Upper lobe of left lung (tissue), 6 donors: ENCODE data around the gene CCDC57. TPM values are rescaled to one million over a fixed set of nuclear protein-coding genes. Genes with fewer than 3 reads are reported as not detected.
A peak's percentile ranks its signal among the peaks of the same experiment; 100 is the strongest.
"Not testable (repeated sequence)": the region's sequence is repeated elsewhere in the genome, so short reads cannot be mapped to it uniquely, and the experiment has no call there.

Experiments
- ATAC-seq, 2 donors: fragments of 200-7000 bp; cut with Tn5 transposase; one replicate each; pipeline ENCODE4 v1.9.1; 2022; ENCODE audit warnings: mild to moderate bottlenecking in 2 of 2, moderate library complexity in 2 of 2; ENCODE audit not compliant: low FRiP score in 2 of 2
- DNase-seq, 2 donors: peaks; one replicate each; pipeline ENCODE4 v3.0.0-alpha.2; 2019 to 2020
- H3K27ac ChIP-seq, 4 donors: fragments of 200-600 bp; sonication (generic); one replicate each; pipeline ENCODE4 v1.5.1; 2016 to 2019
- H3K27me3 ChIP-seq, 4 donors: fragments of 200-600 bp; sonication (generic); one replicate each; pipeline ENCODE4 v1.5.1; 2017 to 2019
- H3K36me3 ChIP-seq, 4 donors: fragments of 200-600 bp; sonication (generic); one replicate each; pipeline ENCODE4 v1.5.1; 2016 to 2019
- H3K4me1 ChIP-seq, 4 donors: fragments of 200-600 bp; sonication (generic); one replicate each; pipeline ENCODE4 v1.5.1; 2018 to 2019
- H3K4me3 ChIP-seq, 4 donors: fragments of 200-600 bp; sonication (generic); one replicate each; pipeline ENCODE4 v1.5.1; 2017 to 2019; ENCODE audit warnings: mild to moderate bottlenecking in 2 of 4, moderate library complexity in 1 of 4
- H3K9me3 ChIP-seq, 4 donors: fragments of 200-600 bp; sonication (generic); one replicate each; pipeline ENCODE4 v1.5.1; 2018 to 2019
- CTCF ChIP-seq, 6 experiments: fragments of 450-650 bp in 4 of 6; fragments of 200-600 bp in 2 of 6; sonication (generic) in 2 of 6; IDR thresholded peaks; one replicate each; pipeline ENCODE4 v1.5.1; 2016 to 2019; ENCODE audit warnings: antibody characterized with exemption in 6 of 6
- EP300 ChIP-seq, 4 donors: sonication (generic); formaldehyde crosslinking; IDR thresholded peaks; one replicate each; pipeline ENCODE4 v1.5.1; 2017; ENCODE audit warnings: antibody characterized with exemption in 4 of 4, control low read depth in 2 of 4
- POLR2A ChIP-seq, 4 donors: fragments of 450-650 bp; IDR thresholded peaks; one replicate each; pipeline ENCODE4 v1.5.1; 2016 to 2017; ENCODE audit warnings: antibody characterized with exemption in 4 of 4, mild to moderate bottlenecking in 2 of 4
- POLR2AphosphoS5 ChIP-seq, 2 donors: sonication (generic); formaldehyde crosslinking; IDR thresholded peaks; one replicate each; pipeline ENCODE4 v1.5.1; 2017; ENCODE audit warnings: antibody characterized with exemption in 2 of 2
- WGBS, 2 donors: methylation state at CpG; one replicate each; pipeline ENCODE4 v1.1.5; 2017 to 2018; 5-methylcytosine and 5-hydroxymethylcytosine counted together
- total RNA-seq, 6 donors: library from RNA; depleted of rRNA in 4 of 6; stranded (reverse); fragments of >200 nt in 4 of 6; gene quantifications; one replicate each; pipeline versions ENCODE4 v1.1.0 to v1.2.1, GENCODE V29; 2016 to 2021
- donor health status: DM: no; HTN: no; CAD: no; lungs with moderate emphysema.
- donor health status: DM: no; HTN: yes; CAD: no; lungs with severe emphysema.

The CCDC57 gene
- total RNA-seq, 6 donors from 2014 or later, result 52.9 to 204 (median 71.8) TPM

- ATAC-seq (peak; percentile 45 to 62), DNase-seq (peak in 1 of 2 donors; percentile 82)
- no peaks in the 10 kb centered on the region for H3K27me3 ChIP-seq
- no peak for TF ChIP-seq CTCF (IDR thresholded peaks at IDR 0.05)
- TF ChIP-seq POLR2AphosphoS5 (IDR thresholded peaks at IDR 0.05), result no peak
- TF ChIP-seq POLR2A (IDR thresholded peaks at IDR 0.05), result no peak
- TF ChIP-seq EP300 (IDR thresholded peaks at IDR 0.05), result no peak
- no peak overlapping the region for H3K4me3 ChIP-seq
- no peaks in the 10 kb centered on the region for H3K9me3 ChIP-seq
- H3K4me1 ChIP-seq, result no peaks in the 10 kb centered on the region
- whole genome bisulfite sequencing, 2 donors, result 71 to 72% methylated on average over 10 of the region's 10 CpGs
- H3K36me3 ChIP-seq, result peaks cover 38 to 95% (median 85%) of the 10 kb centered on the region in 4 donors
- peak overlapping the region in 1 of 4 donors; percentile 6 for H3K27ac ChIP-seq
Measured at GRCh38 chr17:82257473-82257872, 44.8 kb upstream of the CCDC57 start.

GRCh38 chr17:82256242-82256885 lies 43.7 kb upstream of the CCDC57 start:
- H3K4me1 ChIP-seq, result no peaks in the 10 kb centered on the region
- TF ChIP-seq EP300 (IDR thresholded peaks at IDR 0.05) (no peak), CTCF (IDR thresholded peaks at IDR 0.05) (no peak), POLR2AphosphoS5 (IDR thresholded peaks at IDR 0.05) (no peak), POLR2A (IDR thresholded peaks at IDR 0.05) (no peak)
- ATAC-seq (no peak), DNase-seq (no peak)
- 93 to 96% methylated on average over 14 of the region's 14 CpGs for WGBS, 2 donors
- peaks cover 49 to 95% (median 85%) of the 10 kb centered on the region in 4 donors for H3K36me3 ChIP-seq
- no peaks in the 10 kb centered on the region for H3K9me3 ChIP-seq
- H3K27me3 ChIP-seq, result no peaks in the 10 kb centered on the region
- no peak overlapping the region for H3K4me3 ChIP-seq
- H3K27ac ChIP-seq, result no peak overlapping the region

- Histone ChIP-seq H3K9me3 (no peaks in the 10 kb centered on the region), H3K27ac (peak overlapping the region in 1 of 4 donors; percentile 0), H3K4me1 (no peaks in the 10 kb centered on the region), H3K4me3 (no peak overlapping the region), H3K27me3 (no peaks in the 10 kb centered on the region), H3K36me3 (peaks cover 53 to 95% (median 85%) of the 10 kb centered on the region in 4 donors)
- no peak for ATAC-seq
- DNase-seq, result no peak
- WGBS, 2 donors, result 85 to 89% methylated on average over 11 to 15 of the region's 15 CpGs
- TF ChIP-seq POLR2A (IDR thresholded peaks at IDR 0.05) (no peak), EP300 (IDR thresholded peaks at IDR 0.05) (no peak), CTCF (IDR thresholded peaks at IDR 0.05) (no peak), POLR2AphosphoS5 (IDR thresholded peaks at IDR 0.05) (no peak)
Measured at GRCh38 chr17:82255402-82255972, 42.8 kb upstream of the CCDC57 start.

- H3K9me3 ChIP-seq, H3K4me3 ChIP-seq, H3K27me3 ChIP-seq, H3K27ac ChIP-seq, H3K4me1 ChIP-seq, ATAC-seq: not testable (repeated sequence)
- peak in 1 of 2 donors; percentile 73 for DNase-seq
- whole genome bisulfite sequencing, 2 donors, result 80 to 96% methylated on average over 3 to 31 of the region's 33 CpGs
- H3K36me3 ChIP-seq, result peaks cover 60 to 95% (median 85%) of the 10 kb centered on the region in 4 donors
Measured at GRCh38 chr17:82254746-82255145, 42.1 kb upstream of the CCDC57 start.

GRCh38 chr17:82254096-82254495 lies 41.5 kb upstream of the CCDC57 start:
- 95 to 98% methylated on average over 7 to 14 of the region's 39 CpGs for WGBS, 2 donors
- H3K9me3 ChIP-seq, result not testable (repeated sequence)

GRCh38 chr17:82253179-82253544 lies 40.5 kb upstream of the CCDC57 start:
- Histone ChIP-seq H3K27ac (no peak overlapping the region), H3K4me1 (no peaks in the 10 kb centered on the region), H3K9me3 (no peaks in the 10 kb centered on the region), H3K4me3 (no peak overlapping the region), H3K36me3 (peaks cover 70 to 95% (median 88%) of the 10 kb centered on the region in 4 donors), H3K27me3 (no peaks in the 10 kb centered on the region)
- WGBS, 2 donors, result 96 to 98% methylated on average over 10 to 12 of the region's 12 CpGs
- TF ChIP-seq POLR2A (IDR thresholded peaks at IDR 0.05) (no peak), CTCF (IDR thresholded peaks at IDR 0.05) (no peak), POLR2AphosphoS5 (IDR thresholded peaks at IDR 0.05) (no peak)
- ATAC-seq (no peak), DNase-seq (no peak)

More at GRCh38 chr17:82254096-82254495, 41.5 kb upstream of the CCDC57 start:
- H3K4me3 ChIP-seq, H3K27ac ChIP-seq, H3K4me1 ChIP-seq, ATAC-seq, H3K27me3 ChIP-seq: not testable (repeated sequence)
- H3K36me3 ChIP-seq, result peaks cover 60 to 95% (median 86%) of the 10 kb centered on the region in 4 donors
- peak in 1 of 2 donors; percentile 78 for DNase-seq
